Gastroesophageal sphincter (tissue), 4 donors: ENCODE data around the gene SCLY. TPM values are rescaled to one million over a fixed set of nuclear protein-coding genes. Genes with fewer than 3 reads are reported as not detected.

ENCODE experiments used
- ATAC-seq: fragments of 150-250 bp; one replicate; pipeline ENCODE4 v1.9.1; 2016; ENCODE audit warnings: mild to moderate bottlenecking, moderate library complexity
- H3K27ac ChIP-seq, 4 donors: fragments of 200-600 bp; sonication (generic) in 3 of 4; 1 replicate in 3 of 4; 2 replicates in 1 of 4; pipeline ENCODE4 v1.5.1; 2016 to 2019
- H3K27me3 ChIP-seq: fragments of 200-600 bp; sonication (generic); one replicate; pipeline ENCODE4 v1.5.1; 2019
- H3K36me3 ChIP-seq, 2 donors: fragments of 200-600 bp; sonication (generic); one replicate each; pipeline ENCODE4 v1.5.1; 2019; ENCODE audit warnings: control low read depth in 1 of 2
- H3K4me1 ChIP-seq, 3 donors: fragments of 200-600 bp; sonication (generic); 1 replicate in 2 of 3; 2 replicates in 1 of 3; pipeline ENCODE4 v1.5.1; 2016 to 2019; ENCODE audit warnings: control low read depth in 2 of 3
- H3K4me3 ChIP-seq, 2 donors: fragments of 200-600 bp; sonication (generic); one replicate each; pipeline ENCODE4 v1.5.1; 2019; ENCODE audit warnings: mild to moderate bottlenecking in 1 of 2, moderate library complexity in 1 of 2
- H3K9me3 ChIP-seq, 3 donors: fragments of 200-600 bp; sonication (generic); one replicate each; pipeline ENCODE4 v1.5.1; 2017 to 2019; ENCODE audit warnings: control low read depth in 2 of 3
- EP300 ChIP-seq: sonication (generic); formaldehyde crosslinking; IDR thresholded peaks from one replicate; pipeline ENCODE4 v1.6.1; 2017; ENCODE audit warnings: antibody characterized with exemption, mild to moderate bottlenecking
- POLR2A ChIP-seq, 2 donors: fragments of 450-650 bp; IDR thresholded peaks; one replicate each; pipeline ENCODE4 v1.6.1; 2017; ENCODE audit warnings: antibody characterized with exemption in 2 of 2, mild to moderate bottlenecking in 2 of 2, moderate library complexity in 1 of 2
- POLR2AphosphoS5 ChIP-seq: sonication (generic); formaldehyde crosslinking; IDR thresholded peaks from one replicate; pipeline ENCODE4 v1.6.1; 2017; ENCODE audit warnings: antibody characterized with exemption
- WGBS, 2 donors: methylation state at CpG; one replicate each; pipeline ENCODE4 v1.1.5; 2018; ENCODE audit warnings: low coverage in 1 of 2; 5-methylcytosine and 5-hydroxymethylcytosine counted together
- total RNA-seq, 4 donors: library from RNA; depleted of rRNA; stranded (reverse); fragments of >200 nt; gene quantifications; one replicate each; pipeline ENCODE4 v1.1.0, GENCODE V29; 2016
- TF ChIP-seq, protein P1 (sequence below), 4 experiments: fragments of 200-600 bp in 2 of 4; fragments of 450-650 bp in 2 of 4; sonication (generic) in 1 of 4; IDR thresholded peaks; one replicate each; pipeline ENCODE4 v1.5.1; 2017 to 2019; ENCODE audit warnings: antibody characterized with exemption in 4 of 4, mild to moderate bottlenecking in 2 of 4, moderate library complexity in 2 of 4

Gene SCLY
- total RNA-seq, 4 donors from 2014 or later: 14.2 to 23.2 (median 16.5) TPM

DNA sequence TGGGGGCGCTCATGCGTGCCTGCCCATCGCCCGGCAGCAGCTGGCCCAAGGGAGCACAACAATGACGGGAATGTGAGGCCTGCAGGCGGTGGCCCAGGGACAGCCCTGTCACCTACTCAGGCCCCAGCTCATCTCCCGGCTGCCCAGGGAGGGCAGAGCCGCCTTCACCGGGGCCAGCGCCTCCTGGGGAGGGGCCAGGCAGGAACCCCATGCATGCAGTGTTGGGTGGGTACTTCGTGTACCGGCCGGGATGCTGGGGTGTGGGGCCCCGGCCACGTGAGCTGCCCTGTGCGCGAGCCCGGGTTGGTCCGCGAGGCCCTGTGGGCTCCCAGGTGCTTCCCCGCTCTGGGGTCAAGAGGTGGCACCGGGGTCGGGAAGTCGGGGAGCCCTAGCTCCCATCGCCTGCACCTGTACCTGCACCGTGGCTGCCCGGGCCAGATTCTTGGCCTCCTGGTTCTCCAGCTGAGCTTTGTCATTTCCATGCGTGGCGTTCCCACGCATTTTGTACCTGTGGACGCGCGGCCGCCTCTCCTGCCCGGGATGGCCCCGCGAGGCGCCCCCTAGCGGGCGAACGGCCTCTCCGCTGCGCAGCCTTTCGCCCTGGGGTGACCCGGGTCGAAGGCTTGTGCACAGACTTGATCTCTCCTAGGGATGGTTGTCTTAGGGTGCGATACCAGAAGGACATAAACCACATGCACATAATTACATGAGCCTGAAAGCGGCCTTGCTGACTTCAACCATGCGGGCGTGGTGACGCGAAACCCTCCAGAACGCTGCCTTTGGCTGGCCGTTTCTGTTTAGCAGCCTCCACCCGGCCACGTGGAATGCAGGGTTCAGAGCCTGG lies 78.6 kb downstream of the SCLY start:
- ATAC-seq: peak; percentile 1
- H3K4me3 ChIP-seq: peak overlapping the region; percentile 14 to 48
- no peaks in the 10 kb centered on the region for H3K9me3 ChIP-seq
- H3K27ac ChIP-seq: peak overlapping the region in 2 of 4 donors; percentile 39 to 66
- no peaks in the 10 kb centered on the region for H3K27me3 ChIP-seq
- TF ChIP-seq EP300 (no peak), POLR2AphosphoS5 (no peak)
- TF ChIP-seq, protein P1, sequence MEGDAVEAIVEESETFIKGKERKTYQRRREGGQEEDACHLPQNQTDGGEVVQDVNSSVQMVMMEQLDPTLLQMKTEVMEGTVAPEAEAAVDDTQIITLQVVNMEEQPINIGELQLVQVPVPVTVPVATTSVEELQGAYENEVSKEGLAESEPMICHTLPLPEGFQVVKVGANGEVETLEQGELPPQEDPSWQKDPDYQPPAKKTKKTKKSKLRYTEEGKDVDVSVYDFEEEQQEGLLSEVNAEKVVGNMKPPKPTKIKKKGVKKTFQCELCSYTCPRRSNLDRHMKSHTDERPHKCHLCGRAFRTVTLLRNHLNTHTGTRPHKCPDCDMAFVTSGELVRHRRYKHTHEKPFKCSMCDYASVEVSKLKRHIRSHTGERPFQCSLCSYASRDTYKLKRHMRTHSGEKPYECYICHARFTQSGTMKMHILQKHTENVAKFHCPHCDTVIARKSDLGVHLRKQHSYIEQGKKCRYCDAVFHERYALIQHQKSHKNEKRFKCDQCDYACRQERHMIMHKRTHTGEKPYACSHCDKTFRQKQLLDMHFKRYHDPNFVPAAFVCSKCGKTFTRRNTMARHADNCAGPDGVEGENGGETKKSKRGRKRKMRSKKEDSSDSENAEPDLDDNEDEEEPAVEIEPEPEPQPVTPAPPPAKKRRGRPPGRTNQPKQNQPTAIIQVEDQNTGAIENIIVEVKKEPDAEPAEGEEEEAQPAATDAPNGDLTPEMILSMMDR (IDR thresholded peaks at IDR 0.05): peak in 3 of 4 experiments; percentile 27 to 62 (median 50)
- peaks cover 0 to 61% (median 17%) of the 10 kb centered on the region in 3 donors for H3K4me1 ChIP-seq
- H3K36me3 ChIP-seq: peaks cover 0 to 6% of the 10 kb centered on the region in 2 donors
- 60% methylated on average over 16 of the region's 56 CpGs; no CpG with 5 or more reads in 1 of the 2 donors for WGBS, 2 donors

- Histone ChIP-seq H3K9me3 (no peaks in the 10 kb centered on the region), H3K27ac (no peak overlapping the region), H3K4me3 (no peak overlapping the region), H3K27me3 (no peaks in the 10 kb centered on the region), H3K36me3 (peaks cover 0 to 6% of the 10 kb centered on the region in 2 donors), H3K4me1 (peaks cover 0 to 61% (median 17%) of the 10 kb centered on the region in 3 donors)
- ATAC-seq: no peak
- WGBS, 2 donors: no CpG with 5 or more reads among the region's 7 CpGs
- TF ChIP-seq POLR2A (IDR thresholded peaks at IDR 0.05) (no peak), POLR2AphosphoS5 (no peak), EP300 (no peak)
- TF ChIP-seq, protein P1 (IDR thresholded peaks at IDR 0.05): no peak
Measured at GRCh38 chr2:238140040-238140439, 79.2 kb downstream of the SCLY start.

- Histone ChIP-seq H3K36me3 (peaks cover 0 to 6% of the 10 kb centered on the region in 2 donors), H3K4me3 (no peak overlapping the region), H3K9me3 (no peaks in the 10 kb centered on the region), H3K27ac (no peak overlapping the region), H3K4me1 (peaks cover 0 to 61% (median 17%) of the 10 kb centered on the region in 3 donors), H3K27me3 (no peaks in the 10 kb centered on the region)
- 100% methylated on average over 1 of the region's 60 CpGs; no CpG with 5 or more reads in 1 of the 2 donors for WGBS, 2 donors
- no peak for ATAC-seq
- TF ChIP-seq EP300 (no peak), POLR2AphosphoS5 (no peak), POLR2A (IDR thresholded peaks at IDR 0.05) (no peak)
- TF ChIP-seq, protein P1 (IDR thresholded peaks at IDR 0.05): no peak
Measured at GRCh38 chr2:238140721-238141540, 80.1 kb downstream of the SCLY start.

DNA sequence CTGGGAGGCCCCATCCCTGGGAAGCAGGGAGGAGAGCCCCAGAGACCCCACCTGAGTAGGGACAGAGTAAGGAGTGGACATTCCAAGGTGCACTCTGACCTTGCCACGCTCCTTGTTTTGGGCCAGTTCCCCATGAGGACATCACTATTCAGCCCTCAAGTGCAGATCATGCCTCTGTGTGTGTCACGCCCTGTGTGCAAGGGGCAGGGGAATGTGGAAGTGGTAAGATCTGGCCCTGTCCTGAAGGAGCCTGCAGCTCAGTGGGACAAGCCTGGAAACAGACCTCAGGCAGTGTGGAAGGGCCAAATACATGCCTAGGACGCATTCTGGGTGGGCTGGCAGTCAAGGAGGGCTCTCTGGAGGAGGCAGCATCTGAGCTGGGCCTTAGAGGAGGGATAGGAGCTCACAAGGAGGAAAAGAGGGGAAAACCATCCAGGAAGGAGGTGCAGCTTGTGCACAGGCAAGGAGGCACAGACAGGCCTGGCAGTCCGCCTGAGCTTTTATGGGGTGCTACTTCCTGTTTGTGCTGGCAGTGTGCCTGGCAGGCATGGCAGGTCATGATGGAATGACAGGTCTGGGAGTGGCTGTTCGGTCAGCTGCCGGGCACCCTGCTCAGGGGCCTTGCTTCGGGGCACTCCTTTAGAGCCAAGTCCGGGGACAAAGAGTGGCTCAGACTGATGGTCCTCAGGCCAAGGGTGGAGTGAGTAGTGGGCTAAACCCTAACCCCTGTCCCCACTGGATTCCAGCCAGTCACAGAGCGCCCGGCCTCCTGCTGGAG lies 80.9 kb downstream of the SCLY start:
- 66 to 82% methylated on average over 2 to 3 of the region's 10 CpGs for WGBS, 2 donors
- H3K4me1 ChIP-seq: peaks cover 0 to 61% (median 17%) of the 10 kb centered on the region in 3 donors
- no peak for ATAC-seq
- no peak overlapping the region for H3K27ac ChIP-seq
- peaks cover 0 to 6% of the 10 kb centered on the region in 2 donors for H3K36me3 ChIP-seq
- no peak overlapping the region for H3K4me3 ChIP-seq
- no peaks in the 10 kb centered on the region for H3K27me3 ChIP-seq
- H3K9me3 ChIP-seq: no peaks in the 10 kb centered on the region
- TF ChIP-seq, protein P1 (IDR thresholded peaks at IDR 0.05): no peak
- TF ChIP-seq POLR2AphosphoS5: no peak
- TF ChIP-seq EP300: no peak
- TF ChIP-seq POLR2A (IDR thresholded peaks at IDR 0.05): no peak
